HG03025 (cell line): ENCODE measurements around the gene DLG4.
"Not testable (repeated sequence)": the region's sequence is repeated elsewhere in the genome, so short reads cannot be mapped to it uniquely, and the experiment has no call there.

ENCODE experiments used
- ATAC-seq: cut with Tn5 transposase; IDR thresholded peaks from one replicate; pipeline ENCODE4 v1.9.1; 2021; ENCODE audit warnings: mild to moderate bottlenecking, moderate library complexity; ENCODE audit not compliant: unreplicated experiment, low FRiP score

DLG4 gene

GRCh38 chr17:7172522-7173191, 47.0 kb downstream of the DLG4 start:
- ATAC-seq, result not testable (repeated sequence)

GRCh38 chr17:7169565-7169908, 50.1 kb downstream of the DLG4 start:
- ATAC-seq, result not testable (repeated sequence)

GRCh38 chr17:7168841-7169564, 50.6 kb downstream of the DLG4 start:
- not testable (repeated sequence) for ATAC-seq

GRCh38 chr17:7167832-7168231, 51.8 kb downstream of the DLG4 start:
- no peak for ATAC-seq

GRCh38 chr17:7166873-7167272, 52.8 kb downstream of the DLG4 start:
- ATAC-seq, result no peak

- ATAC-seq, result not testable (repeated sequence)
Measured at GRCh38 chr17:7159571-7159970, 60.1 kb downstream of the DLG4 start.

- not testable (repeated sequence) for ATAC-seq
Measured at GRCh38 chr17:7158424-7158823, 61.2 kb downstream of the DLG4 start.

- no peak for ATAC-seq
Measured at GRCh38 chr17:7156342-7156940, 63.2 kb downstream of the DLG4 start.

GRCh38 chr17:7147772-7148171, 71.9 kb downstream of the DLG4 start:
- no peak for ATAC-seq

GRCh38 chr17:7146115-7146514, 73.5 kb downstream of the DLG4 start:
- no peak for ATAC-seq

GRCh38 chr17:7144213-7144612, 75.4 kb downstream of the DLG4 start:
- no peak for ATAC-seq

- ATAC-seq, result no peak
Measured at GRCh38 chr17:7141824-7142223, 77.8 kb downstream of the DLG4 start.

GRCh38 chr17:7139400-7139799, 80.2 kb downstream of the DLG4 start:
- no peak for ATAC-seq

GRCh38 chr17:7138800-7139381, 80.7 kb downstream of the DLG4 start:
- no peak for ATAC-seq

GRCh38 chr17:7137171-7137943, 82.3 kb downstream of the DLG4 start:
- ATAC-seq, result no peak
